RPMI8226 (cell line): ENCODE measurements around the gene SHROOM2.

Source experiments
- DNase-seq: peaks from one replicate; pipeline ENCODE4 v3.0.0-alpha.2; 2015

Gene SHROOM2

GRCh38 chrX:9906919-9907318 lies 120.7 kb downstream of the SHROOM2 start:
- no peak for DNase-seq

DNA sequence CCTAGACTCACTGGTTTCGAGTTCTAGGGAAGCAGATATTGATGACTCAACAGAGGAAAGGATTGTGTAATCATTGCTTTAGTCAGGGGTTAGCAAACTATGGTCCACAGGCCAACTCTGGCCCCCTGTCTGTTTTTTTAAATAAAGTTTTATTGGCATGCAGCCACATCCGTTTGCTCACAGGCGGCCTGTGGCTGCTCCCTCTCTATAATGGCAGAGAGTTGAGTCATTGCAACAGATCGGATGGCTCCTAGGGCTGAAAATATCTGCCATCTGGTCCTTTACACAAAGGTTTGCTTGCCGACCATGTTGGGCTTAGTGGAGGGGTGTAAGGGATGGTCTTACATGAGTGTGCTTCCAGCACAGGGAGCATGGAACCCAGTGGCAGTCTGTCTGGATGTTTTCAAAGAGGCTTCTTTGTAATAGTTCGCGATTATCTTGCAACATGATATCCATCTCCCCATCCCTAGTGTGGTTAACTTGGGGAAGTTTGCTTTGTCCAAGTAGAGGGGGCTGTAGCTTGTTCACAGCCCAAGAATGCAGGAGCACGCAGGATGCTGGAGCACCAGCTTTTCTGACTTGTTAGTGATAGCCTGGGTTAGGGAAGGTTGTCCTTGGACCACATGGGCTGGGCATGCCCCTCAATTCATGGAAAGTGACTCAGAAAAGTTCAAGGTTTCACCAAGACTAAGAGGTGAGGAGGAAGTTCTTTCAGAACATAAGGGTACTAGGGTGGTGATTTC lies 121.6 kb downstream of the SHROOM2 start:
- no peak for DNase-seq

DNA sequence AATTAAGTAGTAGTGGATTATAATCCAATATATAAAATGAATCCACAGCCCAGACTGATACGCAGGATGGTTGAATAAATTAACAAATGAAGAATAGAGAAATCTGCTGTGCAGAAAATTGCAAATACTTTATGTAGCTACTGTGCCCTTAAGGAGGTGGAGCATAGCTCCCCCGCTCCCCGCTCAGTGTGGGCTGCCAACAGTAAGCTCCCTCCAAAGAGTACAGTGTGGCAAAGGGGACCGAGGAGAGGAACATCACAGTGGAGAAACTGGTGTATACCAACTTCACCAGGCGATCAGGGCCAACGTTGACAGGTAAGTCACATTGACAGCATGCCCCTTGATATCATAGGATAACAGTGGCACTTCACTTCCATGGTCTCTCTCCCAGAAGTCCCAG lies 123.0 kb downstream of the SHROOM2 start:
- no peak for DNase-seq

- DNase-seq: no peak
These were observed 125.3 kb downstream of the SHROOM2 start for GRCh38 chrX:9911487-9911886.

DNA sequence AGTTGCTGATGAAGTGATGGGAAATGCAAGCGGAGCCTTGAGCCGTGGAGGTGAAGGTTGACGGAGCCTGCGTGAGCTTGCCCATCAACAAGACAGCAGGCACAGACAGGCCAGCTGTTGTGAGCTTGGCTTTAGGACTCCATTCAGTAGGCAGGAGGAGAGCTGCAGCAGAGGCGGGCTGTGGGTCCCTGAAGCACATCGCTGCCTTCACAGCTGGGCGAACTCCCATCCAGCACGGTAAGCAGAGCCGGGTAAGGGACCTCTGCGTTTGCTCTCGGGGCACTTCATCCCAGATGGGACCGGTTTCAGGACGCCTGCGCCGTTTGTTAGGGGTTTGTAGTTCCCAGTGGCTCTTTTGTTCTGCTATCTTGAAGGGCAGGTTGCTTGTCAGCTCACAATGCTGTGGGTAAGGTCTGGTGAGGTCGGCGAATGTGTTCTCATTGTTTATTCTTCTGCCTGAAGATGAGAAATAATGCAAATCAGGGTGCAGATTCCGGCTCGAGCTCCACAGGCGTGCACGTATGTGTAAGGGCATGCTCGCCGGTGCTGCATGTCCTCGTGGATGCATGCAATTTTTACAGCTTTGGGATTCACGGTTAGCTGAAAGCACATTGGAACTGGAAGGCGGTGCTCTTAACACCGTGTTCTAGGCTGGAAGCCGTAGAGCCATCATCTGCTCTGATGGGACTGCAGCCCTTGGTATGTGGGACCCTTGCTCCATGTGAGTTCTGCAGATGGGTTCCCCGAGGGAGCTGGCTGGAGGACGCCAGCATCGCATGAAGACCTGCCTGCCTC lies 126.3 kb downstream of the SHROOM2 start:
- no peak for DNase-seq

GRCh38 chrX:9913146-9913433 lies 126.9 kb downstream of the SHROOM2 start:
- peak; percentile 21 for DNase-seq

GRCh38 chrX:9917861-9918260 lies 131.6 kb downstream of the SHROOM2 start:
- no peak for DNase-seq

GRCh38 chrX:9919632-9920172 lies 133.5 kb downstream of the SHROOM2 start:
- DNase-seq: no peak

- DNase-seq: no peak
These were observed 135.2 kb downstream of the SHROOM2 start for GRCh38 chrX:9921407-9921806.

DNA sequence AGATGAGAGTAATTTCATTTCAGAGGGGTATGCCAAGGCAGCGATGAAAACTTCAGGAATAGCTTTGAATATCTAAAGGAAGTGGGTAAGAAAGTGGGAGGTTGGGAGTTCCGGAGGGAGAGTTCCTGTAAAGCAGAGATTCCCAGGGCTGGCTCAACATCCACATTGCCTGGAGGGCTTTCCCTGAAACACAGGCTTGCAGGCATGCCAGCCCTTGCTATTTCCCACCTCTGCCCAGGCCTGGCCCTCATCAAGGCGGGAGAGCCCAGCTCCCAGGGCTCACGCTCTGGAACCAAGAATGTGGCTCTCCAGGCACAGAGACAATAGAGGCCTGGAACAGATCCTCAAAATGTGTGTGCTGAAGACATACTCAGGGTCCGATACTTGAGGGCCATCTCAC lies 137.1 kb downstream of the SHROOM2 start:
- DNase-seq: no peak

GRCh38 chrX:9926002-9926401 lies 139.8 kb downstream of the SHROOM2 start:
- no peak for DNase-seq

DNA sequence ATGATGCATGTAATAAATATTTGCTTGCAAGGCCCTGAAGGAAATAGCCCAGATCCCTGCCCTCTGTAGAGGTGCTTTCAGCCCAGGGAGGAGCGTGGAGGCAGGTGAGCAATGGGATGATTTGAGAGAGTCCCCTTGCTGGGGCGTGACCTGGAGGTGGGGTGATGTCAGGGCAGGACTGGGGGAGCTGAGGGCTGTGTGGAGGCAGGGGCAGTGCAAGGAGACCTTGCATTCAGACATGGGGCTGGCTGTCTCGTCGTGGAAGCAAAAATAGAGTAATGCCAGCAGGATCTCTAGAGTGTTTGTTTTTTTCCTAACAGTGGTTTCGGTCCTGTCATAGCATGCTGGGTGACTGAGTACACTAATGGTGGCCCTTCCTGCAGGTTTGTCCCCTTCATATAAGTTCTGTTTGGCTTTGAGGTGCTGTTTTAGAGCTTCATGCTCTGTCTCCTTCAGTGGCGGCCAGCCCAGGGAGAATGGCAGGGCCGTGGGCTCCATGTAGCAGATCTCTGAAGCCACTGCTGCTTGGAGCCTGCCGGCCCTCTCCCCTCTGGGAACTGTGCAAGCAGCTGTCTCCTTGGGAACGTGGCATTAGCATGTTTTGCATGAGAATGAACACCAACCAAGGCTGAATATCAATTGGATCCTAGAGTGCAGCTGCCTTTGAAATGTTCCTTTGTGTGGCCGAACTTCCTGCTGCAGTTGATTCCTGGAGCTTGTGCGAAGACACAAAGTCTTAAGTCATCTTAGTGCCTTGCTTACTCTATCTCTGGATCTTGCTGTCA lies 141.7 kb downstream of the SHROOM2 start:
- no peak for DNase-seq

DNA sequence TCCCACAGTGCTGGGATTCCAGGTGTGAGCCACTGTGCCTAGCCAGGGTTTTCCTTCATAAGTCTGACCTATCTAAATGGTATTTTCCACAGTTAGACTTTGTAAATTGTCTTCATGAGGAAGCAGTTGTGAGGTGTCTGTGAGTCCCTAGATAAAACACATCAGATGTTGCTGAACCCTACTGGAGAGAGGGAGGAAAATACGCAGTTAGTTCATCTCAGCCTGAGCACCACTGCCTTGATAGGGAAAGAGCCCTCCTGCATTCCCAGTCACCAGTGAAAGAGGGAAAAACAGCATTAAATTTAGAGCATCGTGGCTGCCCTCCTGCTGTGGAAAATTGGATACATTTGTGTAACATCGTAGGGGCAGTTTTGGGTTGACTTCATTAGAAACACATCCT lies 149.2 kb downstream of the SHROOM2 start:
- DNase-seq: no peak

DNA sequence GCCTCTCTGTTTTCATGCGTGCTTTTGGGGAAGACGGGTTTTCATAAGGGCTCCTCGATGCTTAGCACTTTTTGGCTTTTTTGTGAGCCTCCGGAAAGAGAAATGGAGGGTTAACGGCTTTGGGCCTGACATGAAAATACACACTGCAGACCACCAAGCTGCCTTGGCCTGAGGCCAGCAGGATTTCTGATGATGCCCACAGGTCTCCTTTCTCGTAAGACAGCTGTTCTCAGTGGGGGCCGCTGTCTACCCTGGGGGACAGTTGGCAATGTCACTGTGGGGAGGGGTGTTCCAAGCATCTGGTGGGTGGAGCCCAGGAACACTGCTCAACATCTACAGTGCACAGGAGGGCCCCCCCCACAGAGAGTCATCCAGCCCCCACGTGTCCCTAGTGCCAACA lies 151.5 kb downstream of the SHROOM2 start:
- no peak for DNase-seq

GRCh38 chrX:9938516-9938915 lies 152.3 kb downstream of the SHROOM2 start:
- no peak for DNase-seq

GRCh38 chrX:9940421-9940820 lies 154.2 kb downstream of the SHROOM2 start:
- no peak for DNase-seq

DNA sequence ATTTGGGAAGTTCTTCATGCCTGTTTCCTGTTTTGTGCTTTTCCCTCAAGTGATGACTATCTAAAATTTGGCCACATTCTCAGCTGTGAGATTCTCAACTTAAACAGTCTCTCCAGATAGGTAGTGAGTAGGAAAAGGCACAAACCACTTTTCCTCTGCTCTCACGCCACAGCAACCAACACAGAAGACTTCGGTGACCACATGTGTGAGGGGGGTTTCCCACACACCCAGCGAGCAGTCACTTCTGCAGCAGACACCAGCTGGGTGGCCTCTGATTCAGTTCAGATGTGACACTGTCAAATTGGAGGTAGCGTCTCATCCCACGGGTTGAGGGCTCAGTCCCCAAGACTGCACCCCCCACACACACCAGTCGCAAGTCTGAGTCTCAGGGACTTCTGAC lies 155.9 kb downstream of the SHROOM2 start:
- no peak for DNase-seq

DNA sequence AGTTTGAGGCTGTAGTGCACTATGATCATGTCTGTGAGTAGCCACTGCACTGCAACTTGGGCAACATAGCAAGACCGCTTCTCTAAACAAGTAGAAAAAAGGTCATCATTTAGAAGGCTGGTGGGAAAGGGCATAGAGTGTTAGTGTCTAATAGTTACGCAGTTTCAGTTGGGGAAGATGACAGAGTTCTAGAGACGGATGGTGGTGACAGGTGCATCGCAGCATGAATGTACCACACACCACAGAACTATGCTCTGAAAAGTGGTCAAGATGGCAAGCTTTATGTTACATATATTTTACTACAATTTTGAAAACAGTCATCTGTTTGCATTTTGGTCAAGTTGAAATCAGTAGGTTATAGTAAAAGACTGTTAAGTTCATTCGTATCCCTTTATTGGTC lies 157.2 kb downstream of the SHROOM2 start:
- no peak for DNase-seq

DNA sequence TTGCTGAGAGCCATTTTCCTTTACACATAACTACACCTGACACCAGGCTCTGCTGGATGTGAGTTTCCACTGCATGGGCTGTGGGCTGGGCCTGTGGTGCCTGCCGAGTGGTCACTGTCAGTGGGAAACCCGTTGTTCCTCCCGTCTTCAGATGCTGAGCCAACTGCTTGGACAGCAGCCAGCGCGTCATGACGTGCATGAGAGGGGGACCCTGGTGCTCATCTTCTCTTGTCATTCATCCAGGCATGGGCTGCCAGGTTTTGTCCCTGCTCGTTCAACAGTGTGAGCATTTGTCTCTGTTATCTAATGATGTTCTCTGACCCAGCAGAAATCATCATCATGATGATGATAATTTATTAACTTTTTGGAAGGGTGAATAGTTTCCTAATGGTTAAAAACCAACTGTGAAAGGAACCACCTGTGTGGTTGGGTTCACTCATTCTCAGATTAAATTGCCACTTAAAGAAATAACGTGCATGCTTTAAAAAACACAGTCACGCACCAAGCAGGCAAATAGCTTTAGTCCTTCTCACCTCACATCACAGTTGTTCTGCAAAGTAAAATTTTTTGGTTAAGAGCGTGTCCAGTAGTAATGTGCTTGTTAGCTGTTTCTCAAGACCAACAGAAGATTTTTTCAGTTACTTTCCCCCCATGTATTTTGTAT lies 161.0 kb downstream of the SHROOM2 start:
- DNase-seq: no peak

- no peak for DNase-seq
These were observed 162.2 kb downstream of the SHROOM2 start for GRCh38 chrX:9948406-9948805.

DNA sequence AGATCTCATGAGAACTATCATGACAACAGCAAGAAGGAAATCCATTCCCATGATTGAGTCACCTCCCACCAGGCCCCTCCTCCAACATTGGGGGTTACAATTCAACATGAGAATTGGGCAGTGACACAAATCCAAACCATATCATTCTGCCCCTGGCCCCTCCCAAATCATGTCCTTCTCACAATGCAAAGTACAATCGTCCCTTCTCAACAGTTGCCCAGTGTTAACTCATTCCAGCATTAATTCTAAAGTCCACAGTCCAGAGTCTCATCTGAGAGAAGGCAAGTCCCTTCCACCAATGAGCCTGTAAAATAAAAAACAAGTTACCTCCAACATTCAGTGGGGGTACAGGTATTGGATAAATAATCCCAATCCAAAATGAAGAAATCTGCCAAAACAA lies 166.1 kb downstream of the SHROOM2 start:
- no peak for DNase-seq

- no peak for DNase-seq
These were observed 167.2 kb downstream of the SHROOM2 start for GRCh38 chrX:9953396-9953795.

DNA sequence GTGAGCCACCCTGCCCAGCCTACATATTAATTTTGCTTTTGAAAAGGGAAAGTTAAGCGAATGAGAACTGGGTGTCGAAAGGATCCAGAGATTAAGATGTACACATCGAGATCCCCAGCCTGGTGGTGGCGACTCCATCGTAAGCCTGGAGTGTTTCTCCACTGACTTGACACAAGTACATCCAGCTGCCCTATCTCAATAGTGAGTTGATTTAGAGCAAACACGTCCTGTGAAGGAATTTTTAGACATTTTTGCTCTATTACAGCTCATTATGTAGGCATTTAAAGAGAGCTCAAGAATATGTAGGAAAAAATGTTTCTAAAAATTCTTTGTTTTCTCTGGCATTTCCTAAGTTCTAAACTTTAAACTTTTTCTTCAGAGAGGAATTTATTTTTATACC lies 169.3 kb downstream of the SHROOM2 start:
- DNase-seq: no peak
